Tibial nerve (tissue), 4 donors: Measurements from ENCODE around the gene PRCP.

Experiments used
- CTCF ChIP-seq, 5 experiments: fragments of 200-600 bp in 3 of 5; fragments of 450-650 bp in 2 of 5; sonication (generic) in 3 of 5; IDR thresholded peaks; one replicate each; pipeline ENCODE4 v1.5.1; 2016 to 2019; ENCODE audit warnings: antibody characterized with exemption in 5 of 5, mild to moderate bottlenecking in 3 of 5, moderate library complexity in 2 of 5
- EP300 ChIP-seq, 2 donors: sonication (generic); formaldehyde crosslinking; IDR thresholded peaks; one replicate each; pipeline ENCODE4 v1.6.1; 2017; ENCODE audit warnings: antibody characterized with exemption in 2 of 2, mild to moderate bottlenecking in 1 of 2
- POLR2A ChIP-seq, 2 donors: fragments of 450-650 bp; IDR thresholded peaks; one replicate each; pipeline ENCODE4 v1.6.1; 2017; ENCODE audit warnings: antibody characterized with exemption in 2 of 2, mild to moderate bottlenecking in 2 of 2, moderate library complexity in 2 of 2

- TF ChIP-seq CTCF (IDR thresholded peaks at IDR 0.05) (no peak), POLR2A (IDR thresholded peaks at IDR 0.05) (no peak), EP300 (IDR thresholded peaks at IDR 0.05) (no peak)
Observed at GRCh38 chr11:82854242-82854641, 46.0 kb downstream of the PRCP start.
